HEK293 (cell line): ENCODE results near the gene FHL1.

Source experiments
- EGR2 ChIP-seq: fragments of 450-650 bp; formaldehyde crosslinking; IDR thresholded peaks from 2 replicates; pipeline ENCODE4 v1.5.1; 2016; ENCODE audit warnings: low read depth, missing biosample characterization, missing genetic modification characterization
- HIC1 ChIP-seq: fragments of 450-650 bp; formaldehyde crosslinking; IDR thresholded peaks from 2 replicates; pipeline ENCODE4 v1.5.1; 2016; ENCODE audit warnings: missing biosample characterization, missing genetic modification characterization
- KLF1 ChIP-seq: fragments of 450-650 bp; formaldehyde crosslinking; IDR thresholded peaks from 2 replicates; pipeline ENCODE4 v1.5.1; 2016; ENCODE audit warnings: missing biosample characterization, missing genetic modification characterization
- KLF16 ChIP-seq: fragments of 450-650 bp; formaldehyde crosslinking; IDR thresholded peaks from 2 replicates; pipeline ENCODE4 v1.5.1; 2017; ENCODE audit warnings: missing biosample characterization, missing genetic modification characterization
- SCRT1 ChIP-seq: fragments of 450-650 bp; formaldehyde crosslinking; IDR thresholded peaks from 2 replicates; pipeline ENCODE4 v1.5.1; 2016; ENCODE audit warnings: missing biosample characterization, missing genetic modification characterization, borderline replicate concordance
- SCRT2 ChIP-seq: fragments of 450-650 bp; formaldehyde crosslinking; IDR thresholded peaks from 2 replicates; pipeline ENCODE4 v1.5.1; 2016; ENCODE audit warnings: missing biosample characterization, missing genetic modification characterization
- SETDB1 ChIP-seq: IDR thresholded peaks from one replicate; pipeline ENCODE4 v1.6.1; 2017; ENCODE audit warnings: mild to moderate bottlenecking, low read length, moderate library complexity, mixed read lengths; ENCODE audit not compliant: insufficient read length
- SP2 ChIP-seq: fragments of 450-650 bp; formaldehyde crosslinking; IDR thresholded peaks from 2 replicates; pipeline ENCODE4 v1.5.1; 2016; ENCODE audit warnings: missing biosample characterization, missing genetic modification characterization
- ZBTB11 ChIP-seq: fragments of 450-650 bp; formaldehyde crosslinking; conservative IDR thresholded peaks from 2 replicates; pipeline ENCODE4 v1.5.1; 2016; ENCODE audit warnings: low read depth, missing biosample characterization, missing genetic modification characterization
- ZBTB20 ChIP-seq: fragments of 450-650 bp; formaldehyde crosslinking; IDR thresholded peaks from 2 replicates; pipeline ENCODE4 v1.5.1; 2016; ENCODE audit warnings: missing biosample characterization, missing genetic modification characterization
- ZEB2 ChIP-seq: fragments of 450-650 bp; formaldehyde crosslinking; IDR thresholded peaks from 2 replicates; pipeline ENCODE4 v1.5.1; 2016; ENCODE audit warnings: missing biosample characterization, missing genetic modification characterization
- ZFP3 ChIP-seq: fragments of 450-650 bp; formaldehyde crosslinking; IDR thresholded peaks from 2 replicates; pipeline ENCODE4 v1.5.1; 2016; ENCODE audit warnings: low read depth, missing biosample characterization, missing genetic modification characterization
- ZFP37 ChIP-seq: fragments of 450-650 bp; formaldehyde crosslinking; IDR thresholded peaks from 2 replicates; pipeline ENCODE4 v1.5.1; 2016; ENCODE audit warnings: missing biosample characterization, missing genetic modification characterization
- ZFP69B ChIP-seq: fragments of 450-650 bp; formaldehyde crosslinking; IDR thresholded peaks from 2 replicates; pipeline ENCODE4 v1.5.1; 2016; ENCODE audit warnings: missing biosample characterization, missing genetic modification characterization
- ZIC2 ChIP-seq: fragments of 450-650 bp; formaldehyde crosslinking; IDR thresholded peaks from 2 replicates; pipeline ENCODE4 v1.5.1; 2016; ENCODE audit warnings: missing biosample characterization, missing genetic modification characterization
- ZNF114 ChIP-seq: fragments of 450-650 bp; formaldehyde crosslinking; IDR thresholded peaks from 2 replicates; pipeline ENCODE4 v1.5.0; 2017; ENCODE audit warnings: missing biosample characterization, missing genetic modification characterization
- ZNF133 ChIP-seq: fragments of 450-650 bp; formaldehyde crosslinking; IDR thresholded peaks from 2 replicates; pipeline ENCODE4 v1.5.1; 2016; ENCODE audit warnings: missing biosample characterization, missing genetic modification characterization
- ZNF223 ChIP-seq: fragments of 450-650 bp; formaldehyde crosslinking; IDR thresholded peaks from 2 replicates; pipeline ENCODE4 v1.5.1; 2016; ENCODE audit warnings: missing biosample characterization, missing genetic modification characterization
- ZNF341 ChIP-seq: fragments of 450-650 bp; formaldehyde crosslinking; IDR thresholded peaks from 2 replicates; pipeline ENCODE4; 2016; ENCODE audit warnings: low read depth, missing biosample characterization, missing genetic modification characterization
- ZNF394 ChIP-seq: fragments of 450-650 bp; formaldehyde crosslinking; IDR thresholded peaks from 2 replicates; pipeline ENCODE4 v1.5.1; 2016; ENCODE audit warnings: missing biosample characterization, missing genetic modification characterization, mild to moderate bottlenecking, moderate library complexity, borderline replicate concordance
- ZNF423 ChIP-seq: fragments of 450-650 bp; formaldehyde crosslinking; IDR thresholded peaks from 2 replicates; pipeline ENCODE4 v1.5.1; 2016; ENCODE audit warnings: missing biosample characterization, missing genetic modification characterization
- ZNF514 ChIP-seq: fragments of 450-650 bp; formaldehyde crosslinking; IDR thresholded peaks from 2 replicates; pipeline ENCODE4 v1.5.1; 2016; ENCODE audit warnings: missing biosample characterization, missing genetic modification characterization
- ZNF530 ChIP-seq: fragments of 450-650 bp; formaldehyde crosslinking; IDR thresholded peaks from 2 replicates; pipeline ENCODE4 v1.5.1; 2016; ENCODE audit warnings: low read depth, missing biosample characterization, missing genetic modification characterization
- ZNF549 ChIP-seq: fragments of 450-650 bp; IDR thresholded peaks from 2 replicates; pipeline ENCODE4 v1.5.1; 2018; ENCODE audit warnings: missing biosample characterization, missing genetic modification characterization, mild to moderate bottlenecking, inconsistent platforms, moderate library complexity
- ZNF623 ChIP-seq: fragments of 450-650 bp; formaldehyde crosslinking; IDR thresholded peaks from 2 replicates; pipeline ENCODE4 v1.5.1; 2016; ENCODE audit warnings: missing biosample characterization, missing genetic modification characterization
- ZNF645 ChIP-seq: fragments of 450-650 bp; formaldehyde crosslinking; IDR thresholded peaks from 2 replicates; pipeline ENCODE4; 2016; ENCODE audit warnings: missing biosample characterization, missing genetic modification characterization
- ZNF670 ChIP-seq: fragments of 450-650 bp; formaldehyde crosslinking; IDR thresholded peaks from 2 replicates; pipeline ENCODE4 v1.5.1; 2016; ENCODE audit warnings: missing biosample characterization, missing genetic modification characterization, low read depth
- ZNF747 ChIP-seq: fragments of 450-650 bp; formaldehyde crosslinking; IDR thresholded peaks from 2 replicates; pipeline ENCODE4 v1.5.1; 2016; ENCODE audit warnings: missing biosample characterization, missing genetic modification characterization
- ZNF792 ChIP-seq: fragments of 450-650 bp; formaldehyde crosslinking; IDR thresholded peaks from 2 replicates; pipeline ENCODE4 v1.5.1; 2016; ENCODE audit warnings: missing biosample characterization, missing genetic modification characterization
- ZSCAN18 ChIP-seq: fragments of 450-650 bp; formaldehyde crosslinking; IDR thresholded peaks from 2 replicates; pipeline ENCODE4 v1.5.1; 2016; ENCODE audit warnings: missing biosample characterization, missing genetic modification characterization
- ZSCAN30 ChIP-seq: fragments of 450-650 bp; IDR thresholded peaks from 2 replicates; pipeline ENCODE4 v1.5.1; 2018; ENCODE audit warnings: missing biosample characterization, mild to moderate bottlenecking, missing genetic modification characterization, moderate library complexity
- ZXDB ChIP-seq: fragments of 450-650 bp; formaldehyde crosslinking; IDR thresholded peaks from 2 replicates; pipeline ENCODE4 v1.5.1; 2016; ENCODE audit warnings: missing biosample characterization, missing genetic modification characterization

FHL1 gene

GRCh38 chrX:136146614-136147314, 569 bp upstream of the FHL1 start (continued):
- TF ChIP-seq KLF16 = no peak
- no peak for TF ChIP-seq ZNF670 (tag by site-specific recombination)
- no peak for TF ChIP-seq ZNF645 (tag by site-specific recombination)
- peak; percentile 28; the same call in 1 of the 2 replicates for TF ChIP-seq ZNF423 (tag by site-specific recombination)
- peak; percentile 28; the same call in 1 of the 2 replicates for TF ChIP-seq EGR2
- TF ChIP-seq ZSCAN30 (tag by site-specific recombination) = 0 out of 2 replicates have a peak, but pooled peaks have one; percentile 9
- TF ChIP-seq SETDB1 = no peak
- 0 out of 2 replicates have a peak, but pooled peaks have one; percentile 17 for TF ChIP-seq ZEB2
- TF ChIP-seq ZNF223 (tag by site-specific recombination) = no peak
- TF ChIP-seq SCRT2 (tag by site-specific recombination) = no peak
- no peak for TF ChIP-seq ZNF549
- no peak for TF ChIP-seq HIC1
- TF ChIP-seq ZNF530 (tag by site-specific recombination) = no peak
- TF ChIP-seq ZFP69B (tag by site-specific recombination) = 0 out of 2 replicates have a peak, but pooled peaks have one; percentile 16
- TF ChIP-seq ZSCAN18 (tag by site-specific recombination) = no peak
- 0 out of 2 replicates have a peak, but pooled peaks have one; percentile 25 for TF ChIP-seq ZXDB (tag by site-specific recombination)
- TF ChIP-seq ZNF114 (tag by site-specific recombination) = no peak
- no peak for TF ChIP-seq ZNF623 (tag by site-specific recombination)
- TF ChIP-seq ZNF133 (tag by site-specific recombination) = no peak
- TF ChIP-seq ZFP37 = no peak
- TF ChIP-seq ZNF341 (tag by site-specific recombination) = no peak
- peak; percentile 47 for TF ChIP-seq SP2 (tag by site-specific recombination)
- TF ChIP-seq ZFP3 (tag by site-specific recombination) = no peak
- 0 out of 2 replicates have a peak, but pooled peaks have one; percentile 12 for TF ChIP-seq KLF1
- peak; percentile 56 for TF ChIP-seq ZBTB20 (tag by site-specific recombination)
- TF ChIP-seq ZNF792 = no peak
- no peak for TF ChIP-seq SCRT1 (tag by site-specific recombination)
- TF ChIP-seq ZNF747 = no peak
- TF ChIP-seq ZIC2 (tag by site-specific recombination) = peak; percentile 48; the same call in 1 of the 2 replicates
- no peak for TF ChIP-seq ZNF514 (tag by site-specific recombination)
- TF ChIP-seq ZNF394 (tag by site-specific recombination) = no peak
- TF ChIP-seq ZBTB11 (tag by site-specific recombination) = no peak
